GM19397 (cell line): ENCODE results near the gene GOLGA6L6.
"Not testable (repeated sequence)": the region's sequence is repeated elsewhere in the genome, so short reads cannot be mapped to it uniquely, and the experiment has no call there.

ENCODE experiments used
- ATAC-seq: cut with Tn5 transposase; IDR thresholded peaks from one replicate; pipeline ENCODE4 v1.9.1; 2021; ENCODE audit warnings: mild to moderate bottlenecking, moderate library complexity; ENCODE audit not compliant: unreplicated experiment

GOLGA6L6 gene

GRCh38 chr15:20541700-20542099 lies at the start of gene GOLGA6L6:
TSS of gene GOLGA6L6 (minus strand) at chr15:20541800. CDS start at chr15:20541709, 91 bp downstream.
- ATAC-seq: not testable (repeated sequence)

- ATAC-seq: not testable (repeated sequence)
Measured at GRCh38 chr15:20590069-20590468, 48.5 kb upstream of the GOLGA6L6 start.

GRCh38 chr15:20586821-20587220 lies 45.2 kb upstream of the GOLGA6L6 start:
- not testable (repeated sequence) for ATAC-seq

- ATAC-seq: not testable (repeated sequence)
Measured at GRCh38 chr15:20582726-20583115, 41.1 kb upstream of the GOLGA6L6 start.

GRCh38 chr15:20582109-20582725 lies 40.6 kb upstream of the GOLGA6L6 start:
- ATAC-seq: not testable (repeated sequence)

GRCh38 chr15:20581261-20582108 lies 39.9 kb upstream of the GOLGA6L6 start:
- ATAC-seq: not testable (repeated sequence)

- ATAC-seq: not testable (repeated sequence)
Measured at GRCh38 chr15:20579662-20580061, 38.1 kb upstream of the GOLGA6L6 start.

GRCh38 chr15:20551289-20551688 lies 9.7 kb upstream of the GOLGA6L6 start:
- ATAC-seq: not testable (repeated sequence)

- ATAC-seq: not testable (repeated sequence)
Measured at GRCh38 chr15:20505926-20506658, 35.5 kb downstream of the GOLGA6L6 start.

GRCh38 chr15:20502839-20503238 lies 38.8 kb downstream of the GOLGA6L6 start:
- ATAC-seq: not testable (repeated sequence)

- not testable (repeated sequence) for ATAC-seq
Measured at GRCh38 chr15:20501512-20502222, 39.9 kb downstream of the GOLGA6L6 start.

GRCh38 chr15:20497781-20498180 lies 43.8 kb downstream of the GOLGA6L6 start:
- ATAC-seq: not testable (repeated sequence)

GRCh38 chr15:20493035-20493434 lies 48.6 kb downstream of the GOLGA6L6 start:
- ATAC-seq: not testable (repeated sequence)

- ATAC-seq: not testable (repeated sequence)
Measured at GRCh38 chr15:20492598-20492997, 49.0 kb downstream of the GOLGA6L6 start.

- ATAC-seq: not testable (repeated sequence)
Measured at GRCh38 chr15:20489320-20489719, 52.3 kb downstream of the GOLGA6L6 start.
